GM12892 (cell line): ENCODE measurements around the gene F2RL3.

Experiments
- POLR2A ChIP-seq: IDR thresholded peaks from 2 replicates; pipeline ENCODE4 v1.6.1; 2011; ENCODE audit warnings: low read depth, low read length, control low read depth
- POLR2AphosphoS5 ChIP-seq: IDR thresholded peaks from 2 replicates; pipeline ENCODE4 v1.6.1; 2011; ENCODE audit warnings: low read depth, low read length, control low read depth

- TF ChIP-seq POLR2A (no peak), POLR2AphosphoS5 (no peak)
Measured at GRCh38 chr19:16919496-16919895, 30.7 kb downstream of the F2RL3 start.
